ENCODE measurements around the gene TMCO4. TPM values are rescaled to one million over a fixed set of nuclear protein-coding genes. Genes with fewer than 3 reads are reported as not detected.
"Not testable (repeated sequence)": the region's sequence is repeated elsewhere in the genome, so short reads cannot be mapped to it uniquely, and the experiment has no call there.

TMCO4 gene
- total RNA-seq, 1 donor from 2014 or later: 14.0 TPM

DNA sequence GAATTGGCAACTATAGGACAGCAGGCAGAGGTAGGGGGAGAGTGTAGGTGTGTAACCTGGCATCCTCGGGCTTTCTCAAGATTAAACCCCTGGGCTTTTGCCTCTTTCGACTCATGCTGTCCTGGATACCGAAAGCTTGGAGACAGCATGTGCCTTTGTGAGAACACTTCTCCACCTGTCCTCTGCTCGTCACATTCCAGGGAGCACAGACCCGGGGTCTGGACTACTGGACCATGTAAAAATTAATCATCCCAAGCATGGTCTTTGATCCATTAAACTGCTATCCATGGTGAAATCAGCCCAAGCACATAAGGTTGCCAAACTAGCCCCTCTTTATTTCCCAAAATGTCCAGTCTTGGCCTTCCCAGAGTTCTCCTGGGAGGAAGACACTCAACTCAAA is 24.3 kb upstream of the TMCO4 start:
- intact Hi-C loops (cut with micrococcal nuclease): no loop called here
- no peak overlapping the region for H3K4me3 Mint-ChIP-seq
- no peaks in the 10 kb centered on the region for H3K36me3 Mint-ChIP-seq (ENCODE audit: low read depth)
- H3K9me3 Mint-ChIP-seq: no peaks in the 10 kb centered on the region
- no peak overlapping the region for H3K27ac Mint-ChIP-seq
- H3K27me3 Mint-ChIP-seq (ENCODE audit: insufficient read depth): no peaks in the 10 kb centered on the region
- H3K4me1 Mint-ChIP-seq (ENCODE audit: low read depth): peaks cover 6% of the 10 kb centered on the region
- DNase-seq (ENCODE audit: low spot score): no peak

GRCh38 chr1:19819701-19820100 is 20.0 kb upstream of the TMCO4 start:
- H3K27ac Mint-ChIP-seq: no peak overlapping the region

DNA sequence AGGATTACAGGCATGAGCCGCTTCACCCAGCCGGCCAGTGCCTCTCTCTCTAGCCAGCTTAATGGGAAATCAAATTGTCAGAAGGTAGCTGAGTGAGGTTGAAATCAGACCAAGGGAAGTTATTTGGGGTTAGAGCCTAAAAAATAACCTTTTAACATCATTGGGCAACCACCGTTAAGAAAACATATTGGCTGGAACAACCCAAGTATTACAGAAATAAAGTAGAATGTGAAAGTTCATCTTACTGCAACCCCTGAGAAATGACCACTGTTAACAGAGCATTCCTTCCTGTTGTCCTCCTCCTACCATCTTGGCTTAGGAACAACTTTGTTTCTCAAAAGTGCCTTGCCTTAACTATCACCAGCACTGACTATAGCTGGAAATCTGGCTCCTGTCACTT is 18.6 kb upstream of the TMCO4 start:
- no peaks in the 10 kb centered on the region for H3K36me3 Mint-ChIP-seq (ENCODE audit: low read depth)
- intact Hi-C loops (cut with micrococcal nuclease): no loop called here
- DNase-seq (ENCODE audit: low spot score): no peak
- no peaks in the 10 kb centered on the region for H3K9me3 Mint-ChIP-seq
- H3K27ac Mint-ChIP-seq: no peak overlapping the region
- no peaks in the 10 kb centered on the region for H3K4me1 Mint-ChIP-seq (ENCODE audit: low read depth)
- peaks cover 2% of the 10 kb centered on the region for H3K27me3 Mint-ChIP-seq (ENCODE audit: insufficient read depth)
- no peak overlapping the region for H3K4me3 Mint-ChIP-seq

More at GRCh38 chr1:19819701-19820100, 20.0 kb upstream of the TMCO4 start:
- Mint-ChIP-seq H3K27me3 (ENCODE audit: insufficient read depth) (peaks cover 2% of the 10 kb centered on the region), H3K4me1 (ENCODE audit: low read depth) (peaks cover 3% of the 10 kb centered on the region), H3K36me3 (ENCODE audit: low read depth) (no peaks in the 10 kb centered on the region), H3K4me3 (no peak overlapping the region), H3K9me3 (no peaks in the 10 kb centered on the region)
- DNase-seq (ENCODE audit: low spot score): no peak
- intact Hi-C loops (cut with micrococcal nuclease): no loop called here

DNA sequence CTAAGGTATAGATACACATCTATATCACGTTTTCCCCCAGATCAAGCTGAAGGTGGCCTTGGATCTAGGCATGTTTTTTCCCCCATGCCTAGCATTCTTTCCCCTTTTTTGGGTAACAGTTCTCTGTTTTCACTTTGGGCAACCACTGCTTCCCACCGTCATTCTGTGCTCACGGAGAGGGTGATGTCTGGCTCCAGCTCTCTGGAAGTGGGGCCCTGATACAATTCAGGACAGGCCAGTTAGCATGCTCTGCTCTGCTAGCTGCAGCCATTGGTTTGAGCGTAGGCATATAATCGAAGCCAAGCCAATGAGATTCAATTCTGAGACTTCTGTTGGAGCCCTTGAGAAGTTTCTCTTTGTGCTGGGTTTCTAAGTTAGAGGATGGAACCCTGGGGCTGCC is 17.4 kb upstream of the TMCO4 start:
- intact Hi-C loops (cut with micrococcal nuclease): no loop called here
- no peak for DNase-seq (ENCODE audit: low spot score)
- no peaks in the 10 kb centered on the region for H3K9me3 Mint-ChIP-seq
- H3K4me1 Mint-ChIP-seq (ENCODE audit: low read depth): no peaks in the 10 kb centered on the region
- no peak overlapping the region for H3K4me3 Mint-ChIP-seq
- no peaks in the 10 kb centered on the region for H3K36me3 Mint-ChIP-seq (ENCODE audit: low read depth)
- H3K27ac Mint-ChIP-seq: no peak overlapping the region
- peaks cover 2% of the 10 kb centered on the region for H3K27me3 Mint-ChIP-seq (ENCODE audit: insufficient read depth)

DNA sequence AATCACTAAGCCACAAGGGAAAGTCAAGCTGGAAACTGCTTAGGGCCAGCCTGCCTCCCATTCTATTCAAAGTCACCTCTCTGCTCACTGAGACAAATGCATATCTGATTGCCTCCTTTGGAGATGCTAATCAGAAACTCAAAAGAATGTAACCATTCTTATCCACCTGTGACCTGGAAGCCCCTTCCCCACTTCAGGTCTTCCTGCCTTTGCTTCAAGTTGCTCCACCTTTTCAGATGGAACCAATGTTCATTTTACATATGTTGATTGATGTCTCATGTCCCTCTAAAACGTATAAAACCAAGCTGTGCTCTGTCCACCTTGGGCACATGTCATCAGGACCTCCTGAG is 17.0 kb upstream of the TMCO4 start:
- H3K9me3 Mint-ChIP-seq; H3K27ac Mint-ChIP-seq; H3K36me3 Mint-ChIP-seq (ENCODE audit: low read depth); intact Hi-C loops (cut with micrococcal nuclease); DNase-seq (ENCODE audit: low spot score); H3K27me3 Mint-ChIP-seq (ENCODE audit: insufficient read depth); H3K4me3 Mint-ChIP-seq; H3K4me1 Mint-ChIP-seq (ENCODE audit: low read depth): not testable (repeated sequence)

GRCh38 chr1:19815801-19816736 is 16.4 kb upstream of the TMCO4 start:
- Mint-ChIP-seq H3K4me1 (ENCODE audit: low read depth) (no peaks in the 10 kb centered on the region), H3K36me3 (ENCODE audit: low read depth) (no peaks in the 10 kb centered on the region), H3K27ac (no peak overlapping the region), H3K9me3 (no peaks in the 10 kb centered on the region), H3K27me3 (ENCODE audit: insufficient read depth) (peaks cover 2% of the 10 kb centered on the region), H3K4me3 (no peak overlapping the region)
- no peak for DNase-seq (ENCODE audit: low spot score)
- intact Hi-C loops (cut with micrococcal nuclease): no loop called here

DNA sequence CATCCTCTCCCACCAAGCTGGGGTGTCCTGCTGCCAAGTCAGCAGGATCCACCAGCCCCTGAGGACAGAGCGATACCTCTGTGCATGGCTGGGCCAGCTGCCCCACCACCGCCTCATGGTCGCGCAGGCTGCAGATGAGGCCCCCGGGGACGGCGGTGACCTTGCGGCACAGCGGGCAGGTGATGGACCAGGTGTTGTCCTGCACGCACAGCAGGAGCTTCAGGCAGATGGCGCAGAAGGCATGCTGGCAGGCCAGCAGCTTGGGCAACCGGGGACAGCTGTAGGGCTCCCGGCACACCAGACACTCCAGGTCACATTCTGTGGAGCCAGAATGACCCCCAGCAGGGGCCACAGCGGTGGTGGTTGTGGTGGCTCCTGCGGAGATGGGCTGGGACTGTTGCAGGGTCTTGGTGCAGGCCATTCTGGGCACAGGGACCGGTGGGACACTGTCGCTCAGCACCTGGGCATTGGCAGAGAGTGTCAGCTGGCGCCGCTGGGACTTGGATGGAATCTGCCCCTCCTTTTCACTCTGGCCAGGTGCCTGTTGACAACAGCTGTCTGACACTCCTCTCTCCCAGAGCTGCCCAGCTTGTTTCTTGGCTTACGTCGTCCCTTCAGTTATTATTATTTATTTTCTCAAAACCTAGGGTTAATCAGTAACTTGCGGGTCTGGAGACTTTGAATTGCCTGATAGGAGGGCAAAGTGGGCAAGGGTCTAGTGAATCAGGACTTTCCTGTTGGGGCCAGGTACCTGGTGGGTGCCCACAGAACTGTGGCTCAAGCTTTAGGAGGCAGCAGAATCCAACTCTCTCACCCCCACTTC is 15.2 kb upstream of the TMCO4 start, which contains the start of gene RNF186:
Gene RNF186, minus strand, starts transcription at position 603 of the 823 bp plus-strand sequence. Its CDS starts 182 bp downstream, at position 421.
- Mint-ChIP-seq H3K4me3 (no peak within 1 kb of the TSS), H3K36me3 (ENCODE audit: low read depth) (no peaks in the 10 kb centered on the region), H3K27me3 (ENCODE audit: insufficient read depth) (peaks cover 2% of the 10 kb centered on the region), H3K4me1 (ENCODE audit: low read depth) (no peaks in the 10 kb centered on the region), H3K9me3 (no peaks in the 10 kb centered on the region), H3K27ac (no peak within 1 kb of the TSS)
- DNase-seq (ENCODE audit: low spot score): no peak
- intact Hi-C loops (cut with micrococcal nuclease): no loop called here

DNA sequence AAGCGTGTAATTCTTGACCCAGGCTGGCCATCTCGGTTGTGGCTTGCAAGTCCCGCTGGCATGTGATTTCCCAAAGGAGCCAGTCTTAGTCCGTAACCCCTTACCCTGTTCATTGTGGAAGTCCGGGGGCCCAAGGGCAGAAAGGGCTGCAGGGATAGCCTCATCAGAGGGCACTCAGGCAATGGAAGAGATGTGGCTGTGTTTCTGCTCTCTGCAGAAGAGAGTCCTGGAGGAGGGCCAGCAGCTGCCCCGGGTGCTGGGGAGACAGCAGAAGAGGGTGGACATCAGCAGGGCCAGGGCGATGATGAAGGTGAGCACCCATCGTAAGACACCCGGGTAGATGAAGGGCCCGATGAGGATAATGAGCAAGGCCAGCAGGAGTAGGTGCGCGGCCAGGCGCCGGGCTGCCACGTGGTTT is 14.5 kb upstream of the TMCO4 start:
- no peak for DNase-seq (ENCODE audit: low spot score)
- Mint-ChIP-seq H3K4me1 (ENCODE audit: low read depth) (no peaks in the 10 kb centered on the region), H3K27me3 (ENCODE audit: insufficient read depth) (peaks cover 2% of the 10 kb centered on the region), H3K36me3 (ENCODE audit: low read depth) (no peaks in the 10 kb centered on the region), H3K27ac (no peak overlapping the region), H3K9me3 (no peaks in the 10 kb centered on the region), H3K4me3 (no peak overlapping the region)
- intact Hi-C loops (cut with micrococcal nuclease): no loop called here

- no peak for DNase-seq (ENCODE audit: low spot score)
- Mint-ChIP-seq H3K9me3 (no peaks in the 10 kb centered on the region), H3K27ac (no peak overlapping the region), H3K4me1 (ENCODE audit: low read depth) (no peaks in the 10 kb centered on the region), H3K36me3 (ENCODE audit: low read depth) (no peaks in the 10 kb centered on the region), H3K4me3 (no peak overlapping the region), H3K27me3 (ENCODE audit: insufficient read depth) (peaks cover 2% of the 10 kb centered on the region)
- intact Hi-C loops (cut with micrococcal nuclease): no loop called here
Observed at GRCh38 chr1:19813643-19813960, 13.9 kb upstream of the TMCO4 start.

DNA sequence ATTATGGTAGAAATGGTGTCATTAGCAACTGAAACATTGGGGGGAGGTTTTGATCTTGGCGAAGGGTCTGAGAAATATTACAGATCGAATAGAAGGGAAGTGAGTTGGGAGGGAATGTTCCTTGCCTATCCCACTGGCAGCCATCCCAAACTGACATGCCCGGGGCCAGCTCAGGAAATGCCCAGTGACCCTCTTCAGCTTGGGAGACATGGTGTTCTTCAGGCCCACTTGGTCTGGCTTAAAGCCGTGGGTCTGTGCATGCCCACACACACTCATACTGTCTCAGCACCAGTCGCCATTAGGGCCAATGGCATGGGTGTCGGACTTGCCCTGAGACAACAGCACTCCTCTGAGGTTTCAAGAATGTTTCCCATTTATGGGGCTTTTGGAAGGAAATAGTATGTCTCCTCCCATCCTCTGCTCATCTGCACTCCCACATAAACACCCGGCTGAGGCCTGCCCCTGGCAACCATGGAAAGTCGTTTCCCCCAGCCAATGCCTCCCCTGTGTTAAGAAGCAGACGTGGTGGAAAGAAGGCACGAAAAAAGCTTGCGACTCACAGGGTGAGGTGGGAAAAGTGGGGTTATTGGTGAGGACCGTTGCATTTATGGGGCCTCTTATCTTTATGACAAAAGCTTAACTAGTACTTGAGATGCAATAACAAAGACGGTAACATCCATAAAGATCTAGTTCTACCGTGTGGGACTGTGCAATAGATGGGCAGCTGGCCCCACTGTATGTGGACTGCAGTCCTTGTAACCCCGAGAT is 13.3 kb upstream of the TMCO4 start:
- no peak for DNase-seq (ENCODE audit: low spot score)
- Mint-ChIP-seq H3K27ac (no peak overlapping the region), H3K4me1 (ENCODE audit: low read depth) (no peaks in the 10 kb centered on the region), H3K36me3 (ENCODE audit: low read depth) (no peaks in the 10 kb centered on the region), H3K4me3 (no peak overlapping the region), H3K9me3 (no peaks in the 10 kb centered on the region), H3K27me3 (ENCODE audit: insufficient read depth) (peaks cover 2% of the 10 kb centered on the region)
- intact Hi-C loops (cut with micrococcal nuclease): no loop called here

DNA sequence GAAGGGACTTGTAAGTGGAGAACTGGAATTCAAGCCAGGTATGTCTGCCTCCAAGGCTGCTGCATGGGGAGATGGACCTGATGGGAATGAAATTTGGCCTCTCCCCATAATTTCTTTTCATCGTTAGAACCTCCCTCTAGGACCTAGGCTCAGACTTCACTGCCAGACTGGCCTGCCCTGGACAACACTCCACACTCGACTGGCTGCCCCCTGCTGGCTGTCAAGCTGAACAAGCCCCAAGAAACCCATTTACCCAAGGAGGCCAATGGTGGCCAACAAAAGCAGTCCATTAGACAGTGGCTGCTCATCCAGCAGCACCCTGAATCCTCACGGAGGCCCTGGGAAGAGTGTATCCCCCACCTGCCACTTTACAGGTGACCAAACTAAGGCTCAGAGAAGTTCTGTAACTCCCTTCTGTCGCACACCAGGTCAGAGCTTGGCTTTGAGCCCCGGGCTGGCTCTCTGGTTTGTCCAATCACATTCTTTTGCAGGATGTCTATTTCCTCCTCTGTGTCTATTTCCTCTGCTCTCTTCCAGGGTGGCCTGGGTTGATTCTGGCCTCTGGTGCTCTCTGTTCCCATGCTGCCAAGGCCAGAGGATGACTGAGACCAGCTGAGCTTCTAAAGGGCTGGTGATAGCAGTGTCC is 11.6 kb upstream of the TMCO4 start:
- DNase-seq (ENCODE audit: low spot score): peak; percentile 13
- H3K9me3 Mint-ChIP-seq: no peaks in the 10 kb centered on the region
- no peak overlapping the region for H3K27ac Mint-ChIP-seq
- no peaks in the 10 kb centered on the region for H3K36me3 Mint-ChIP-seq (ENCODE audit: low read depth)
- peaks cover 2% of the 10 kb centered on the region for H3K27me3 Mint-ChIP-seq (ENCODE audit: insufficient read depth)
- H3K4me3 Mint-ChIP-seq: no peak overlapping the region
- no peaks in the 10 kb centered on the region for H3K4me1 Mint-ChIP-seq (ENCODE audit: low read depth)
- intact Hi-C loops (cut with micrococcal nuclease): loop anchor here (1.0 kb wide), 3 partner anchors 49 to 150 kb away; no protein-coding TSS in a partner anchor

- H3K27ac Mint-ChIP-seq: no peak overlapping the region
- no peak for DNase-seq (ENCODE audit: low spot score)
- H3K4me3 Mint-ChIP-seq: no peak overlapping the region
- no peaks in the 10 kb centered on the region for H3K4me1 Mint-ChIP-seq (ENCODE audit: low read depth)
- H3K36me3 Mint-ChIP-seq (ENCODE audit: low read depth): no peaks in the 10 kb centered on the region
- no peaks in the 10 kb centered on the region for H3K9me3 Mint-ChIP-seq
- intact Hi-C loops (cut with micrococcal nuclease): no loop called here
- H3K27me3 Mint-ChIP-seq (ENCODE audit: insufficient read depth): peaks cover 11% of the 10 kb centered on the region
Observed at GRCh38 chr1:19809044-19809750, 9.5 kb upstream of the TMCO4 start.
